GM21381 (cell line): ENCODE data around the gene CFAP46.

Experiments used
- ATAC-seq: cut with Tn5 transposase; IDR thresholded peaks from one replicate; pipeline ENCODE4 v1.9.1; 2021; ENCODE audit warnings: mild to moderate bottlenecking, moderate library complexity; ENCODE audit not compliant: unreplicated experiment

Gene CFAP46

GRCh38 chr10:132942101-132943057 lies at the start of gene CFAP46:
CFAP46 (minus strand) TSS chr10:132942570; CDS start chr10:132942484, 86 bp downstream.
- no peak for ATAC-seq

GRCh38 chr10:132991706-132992432 lies 49.5 kb upstream of the CFAP46 start:
- ATAC-seq, result no peak

GRCh38 chr10:132990684-132991545 lies 48.5 kb upstream of the CFAP46 start:
- no peak for ATAC-seq

- no peak for ATAC-seq
Observed at GRCh38 chr10:132989476-132990415, 47.4 kb upstream of the CFAP46 start.

- ATAC-seq, result no peak
Observed at GRCh38 chr10:132988988-132989387, 46.6 kb upstream of the CFAP46 start.

GRCh38 chr10:132987671-132988571 lies 45.6 kb upstream of the CFAP46 start:
- ATAC-seq, result no peak

GRCh38 chr10:132986978-132987377 lies 44.6 kb upstream of the CFAP46 start:
- ATAC-seq, result no peak

- no peak for ATAC-seq
Observed at GRCh38 chr10:132986576-132986975, 44.2 kb upstream of the CFAP46 start.

GRCh38 chr10:132986076-132986475 lies 43.7 kb upstream of the CFAP46 start:
- no peak for ATAC-seq

- ATAC-seq, result no peak
Observed at GRCh38 chr10:132985546-132985900, 43.2 kb upstream of the CFAP46 start.

- no peak for ATAC-seq
Observed at GRCh38 chr10:132984801-132985545, 42.6 kb upstream of the CFAP46 start.

GRCh38 chr10:132984008-132984295 lies 41.6 kb upstream of the CFAP46 start:
- no peak for ATAC-seq

GRCh38 chr10:132983252-132984007 lies 41.1 kb upstream of the CFAP46 start:
- ATAC-seq, result no peak

GRCh38 chr10:132982301-132982989 lies 40.1 kb upstream of the CFAP46 start:
- ATAC-seq, result no peak

GRCh38 chr10:132981746-132982145 lies 39.4 kb upstream of the CFAP46 start:
- ATAC-seq, result no peak

- ATAC-seq, result no peak
Observed at GRCh38 chr10:132981173-132981555, 38.8 kb upstream of the CFAP46 start.
